DMS53 (cell line): ENCODE measurements around the gene SUSD1.
"Not testable (repeated sequence)": the region's sequence is repeated elsewhere in the genome, so short reads cannot be mapped to it uniquely, and the experiment has no call there.

Experiments
- DNase-seq: peaks from one replicate; lab custom pipeline; 2025; lab: John Stamatoyannopoulos, UW

The SUSD1 gene

GRCh38 chr9:112173489-112174221 lies 1.4 kb downstream of the SUSD1 start:
- DNase-seq: no peak

GRCh38 chr9:112170968-112171367 lies 4.1 kb downstream of the SUSD1 start:
- no peak for DNase-seq

- DNase-seq: peak; percentile 81
Measured at GRCh38 chr9:112170235-112170634, 4.9 kb downstream of the SUSD1 start.

GRCh38 chr9:112169368-112169767 lies 5.7 kb downstream of the SUSD1 start:
- DNase-seq: peak; percentile 21

- DNase-seq: no peak
Measured at GRCh38 chr9:112168197-112168596, 6.9 kb downstream of the SUSD1 start.

- DNase-seq: no peak
Measured at GRCh38 chr9:112166176-112167140, 8.6 kb downstream of the SUSD1 start.

- no peak for DNase-seq
Measured at GRCh38 chr9:112162621-112163413, 12.3 kb downstream of the SUSD1 start.

- DNase-seq: no peak
Measured at GRCh38 chr9:112159781-112160180, 15.3 kb downstream of the SUSD1 start.

- no peak for DNase-seq
Measured at GRCh38 chr9:112158656-112159367, 16.3 kb downstream of the SUSD1 start.

- DNase-seq: no peak
Measured at GRCh38 chr9:112157961-112158360, 17.1 kb downstream of the SUSD1 start.

- no peak for DNase-seq
Measured at GRCh38 chr9:112157087-112157486, 18.0 kb downstream of the SUSD1 start.

- no peak for DNase-seq
Measured at GRCh38 chr9:112149211-112149610, 25.9 kb downstream of the SUSD1 start.

- DNase-seq: peak; percentile 22
Measured at GRCh38 chr9:112145886-112146285, 29.2 kb downstream of the SUSD1 start.

- DNase-seq: no peak
Measured at GRCh38 chr9:112144807-112145206, 30.3 kb downstream of the SUSD1 start.

- DNase-seq: no peak
Measured at GRCh38 chr9:112142420-112142819, 32.7 kb downstream of the SUSD1 start.

- DNase-seq: no peak
Measured at GRCh38 chr9:112140936-112141335, 34.2 kb downstream of the SUSD1 start.

- no peak for DNase-seq
Measured at GRCh38 chr9:112137066-112137465, 38.0 kb downstream of the SUSD1 start.

- DNase-seq: no peak
Measured at GRCh38 chr9:112135706-112136105, 39.4 kb downstream of the SUSD1 start.

GRCh38 chr9:112133806-112134205 lies 41.3 kb downstream of the SUSD1 start:
- not testable (repeated sequence) for DNase-seq

GRCh38 chr9:112132356-112132755 lies 42.7 kb downstream of the SUSD1 start:
- DNase-seq: no peak

GRCh38 chr9:112130997-112131396 lies 44.1 kb downstream of the SUSD1 start:
- DNase-seq: no peak

GRCh38 chr9:112130347-112130746 lies 44.8 kb downstream of the SUSD1 start:
- no peak for DNase-seq
